NK-92 (cell line): ENCODE results near the gene SDHC.
"Not testable (repeated sequence)": the region's sequence is repeated elsewhere in the genome, so short reads cannot be mapped to it uniquely, and the experiment has no call there.

Experiments
- DNase-seq: peaks from one replicate; lab custom pipeline; 2025; ENCODE audit not compliant: unreplicated experiment; lab: John Stamatoyannopoulos, UW

SDHC gene

GRCh38 chr1:161309868-161310267 is 4.3 kb upstream of the SDHC start, which contains the start of gene MPZ:
MPZ (minus strand) TSS chr1:161309968; CDS start chr1:161309905, 63 bp downstream.
- no peak for DNase-seq

- DNase-seq = no peak
Observed at GRCh38 chr1:161311595-161312181, 2.5 kb upstream of the SDHC start.

- DNase-seq = no peak
Observed at GRCh38 chr1:161313554-161314200, 504 bp upstream of the SDHC start.

- DNase-seq = not testable (repeated sequence)
Observed at GRCh38 chr1:161315841-161316674, 1.9 kb downstream of the SDHC start.

- DNase-seq = no peak
Observed at GRCh38 chr1:161324020-161324419, 9.8 kb downstream of the SDHC start.

- no peak for DNase-seq
Observed at GRCh38 chr1:161330346-161330745, 16.2 kb downstream of the SDHC start.

- DNase-seq = no peak
Observed at GRCh38 chr1:161333166-161333565, 19.0 kb downstream of the SDHC start.

- no peak for DNase-seq
Observed at GRCh38 chr1:161335796-161336195, 21.6 kb downstream of the SDHC start.

GRCh38 chr1:161342177-161342576 is 28.0 kb downstream of the SDHC start:
- DNase-seq = no peak

GRCh38 chr1:161342821-161343220 is 28.6 kb downstream of the SDHC start:
- DNase-seq = no peak

- DNase-seq = no peak
Observed at GRCh38 chr1:161350671-161351070, 36.5 kb downstream of the SDHC start.

- no peak for DNase-seq
Observed at GRCh38 chr1:161351482-161351881, 37.3 kb downstream of the SDHC start.

GRCh38 chr1:161357073-161357472 is 42.9 kb downstream of the SDHC start:
- no peak for DNase-seq

- DNase-seq = no peak
Observed at GRCh38 chr1:161359291-161359690, 45.1 kb downstream of the SDHC start.

- no peak for DNase-seq
Observed at GRCh38 chr1:161364332-161364731, 50.2 kb downstream of the SDHC start.

- no peak for DNase-seq
Observed at GRCh38 chr1:161365207-161365606, 51.0 kb downstream of the SDHC start.

GRCh38 chr1:161367684-161368400 is 53.7 kb downstream of the SDHC start, which contains the start of gene CFAP126:
CFAP126 (minus strand) TSS chr1:161367876; CDS start chr1:161367868, 8 bp downstream.
- DNase-seq = no peak

- DNase-seq = no peak
Observed at GRCh38 chr1:161373442-161373841, 59.3 kb downstream of the SDHC start.

- DNase-seq = no peak
Observed at GRCh38 chr1:161374373-161374772, 60.2 kb downstream of the SDHC start.

GRCh38 chr1:161378014-161378413 is 63.8 kb downstream of the SDHC start:
- DNase-seq = no peak

- no peak for DNase-seq
Observed at GRCh38 chr1:161379071-161379470, 64.9 kb downstream of the SDHC start.
